Gastrocnemius medialis (tissue), 4 donors: ENCODE measurements around the gene DCD.

Experiments
- CTCF ChIP-seq, 5 experiments: fragments of 450-650 bp in 3 of 5; fragments of 200-600 bp in 2 of 5; sonication (generic) in 2 of 5; IDR thresholded peaks in 4 of 5; conservative IDR thresholded peaks in 1 of 5; 1 replicate in 4 of 5; 2 replicates in 1 of 5; pipeline ENCODE4 v1.5.1; 2016 to 2019; ENCODE audit warnings: antibody characterized with exemption in 5 of 5, mild to moderate bottlenecking in 3 of 5, moderate library complexity in 3 of 5
- POLR2A ChIP-seq, 2 donors: fragments of 450-650 bp; IDR thresholded peaks; one replicate each; pipeline ENCODE4 v1.6.1; 2017; ENCODE audit warnings: antibody characterized with exemption in 2 of 2, mild to moderate bottlenecking in 2 of 2, moderate library complexity in 2 of 2

- no peak for TF ChIP-seq POLR2A (IDR thresholded peaks at IDR 0.05)
- no peak for TF ChIP-seq CTCF (IDR thresholded peaks at IDR 0.05 in 4 of 5, conservative IDR thresholded peaks at IDR 0.05 in 1 of 5)
Measured at GRCh38 chr12:54634795-54635194, 13.4 kb downstream of the DCD start, which contains the start of gene LACRT.
